ENCODE results near the gene CACNA2D1.

CACNA2D1 gene

DNA sequence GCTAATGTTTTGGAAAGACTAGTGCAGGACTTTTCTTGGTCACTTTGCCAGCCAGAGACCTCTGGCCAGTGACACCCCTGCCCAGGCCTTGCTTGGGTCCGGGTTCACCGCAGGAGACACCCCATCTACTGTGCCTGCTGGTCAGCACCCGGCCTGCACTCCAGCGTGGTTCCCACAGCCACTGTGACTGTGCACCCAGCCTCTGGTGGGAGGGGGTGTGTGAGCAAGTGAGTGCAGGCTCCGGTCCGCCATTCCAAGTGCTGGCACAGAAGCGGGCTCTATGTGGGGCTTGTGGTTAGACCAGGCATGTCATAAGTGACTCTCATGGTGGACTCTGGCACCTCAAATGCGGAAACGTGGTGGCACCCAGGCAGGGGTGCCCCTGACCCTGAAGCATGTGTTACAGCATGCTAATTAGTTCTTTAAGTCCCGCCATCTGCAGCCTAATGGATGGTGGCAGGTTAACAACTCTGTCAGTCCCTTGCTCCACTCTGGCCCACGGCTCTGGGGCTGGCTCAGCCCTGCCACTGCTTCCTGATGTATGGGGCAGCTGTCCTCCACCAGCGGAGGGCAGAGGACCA lies 361.8 kb downstream of the CACNA2D1 start:
- no peak for DNase-seq

DNA sequence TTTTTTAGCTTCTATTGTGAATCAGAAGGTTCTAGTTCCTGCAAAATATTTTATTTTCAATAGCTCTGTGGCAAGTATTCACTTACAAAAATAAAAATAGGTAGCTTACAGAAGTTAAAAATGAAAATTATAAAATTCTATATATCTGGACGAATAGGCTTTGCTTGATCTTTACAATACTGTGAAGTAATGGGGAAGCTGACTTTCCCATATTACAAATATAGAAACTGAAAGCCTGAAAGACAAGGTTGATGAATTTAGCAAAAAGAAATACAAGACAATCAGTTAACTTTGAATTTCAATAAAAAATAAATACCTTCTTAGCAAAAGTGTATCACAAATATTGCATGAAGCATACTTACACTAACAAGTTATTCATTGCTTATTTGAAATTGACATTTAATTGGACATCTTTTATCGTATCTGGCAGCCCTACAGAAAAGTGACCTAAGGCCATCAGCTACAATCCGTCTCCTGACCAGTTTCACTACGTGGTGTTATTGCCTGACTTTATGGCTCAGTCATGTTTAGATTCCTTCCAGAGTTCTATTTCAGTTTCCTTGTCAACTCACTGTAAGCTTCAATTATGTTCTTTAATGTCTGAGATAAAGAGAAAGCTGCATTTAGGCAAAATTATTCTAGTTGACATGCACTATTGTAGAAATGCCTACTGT lies 363.2 kb downstream of the CACNA2D1 start:
- DNase-seq = no peak

DNA sequence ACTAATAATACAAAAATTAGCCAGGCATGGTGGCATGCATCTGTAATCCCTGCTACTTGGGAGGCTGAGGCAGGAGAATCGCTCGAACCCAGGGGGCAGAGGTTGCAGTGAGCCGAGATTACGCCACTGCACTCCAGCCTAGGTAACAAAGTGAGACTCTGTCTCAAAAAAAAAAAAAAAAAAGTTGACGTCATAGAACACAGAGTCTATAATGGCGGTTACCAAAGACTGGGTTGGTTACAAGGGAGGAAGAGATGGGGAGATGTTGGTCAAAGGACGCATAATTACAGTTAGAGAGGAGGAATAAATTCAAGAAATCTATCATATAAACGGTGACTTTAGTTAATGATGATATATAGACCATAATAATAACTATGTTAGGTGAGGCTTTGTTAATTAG lies 364.1 kb downstream of the CACNA2D1 start:
- no peak for DNase-seq

DNA sequence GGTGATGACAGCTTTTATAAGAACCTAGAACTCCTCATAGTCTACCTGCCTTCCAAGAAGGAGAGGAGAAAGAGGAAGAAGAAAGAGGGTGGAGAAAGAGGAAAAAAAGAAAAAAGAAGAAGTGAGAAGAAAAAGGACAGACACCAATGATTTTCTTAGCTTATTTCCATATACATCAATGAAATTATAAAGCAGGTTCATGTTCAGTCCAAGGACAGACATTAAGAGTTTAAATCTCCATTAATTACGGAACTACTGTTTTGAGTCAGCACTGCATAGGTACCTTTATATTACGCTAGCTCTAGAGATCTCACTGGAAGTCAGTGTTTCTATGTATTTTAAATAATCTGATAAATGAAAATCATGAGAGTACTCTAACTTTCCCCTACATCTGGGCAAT lies 364.8 kb downstream of the CACNA2D1 start:
- no peak for DNase-seq

DNA sequence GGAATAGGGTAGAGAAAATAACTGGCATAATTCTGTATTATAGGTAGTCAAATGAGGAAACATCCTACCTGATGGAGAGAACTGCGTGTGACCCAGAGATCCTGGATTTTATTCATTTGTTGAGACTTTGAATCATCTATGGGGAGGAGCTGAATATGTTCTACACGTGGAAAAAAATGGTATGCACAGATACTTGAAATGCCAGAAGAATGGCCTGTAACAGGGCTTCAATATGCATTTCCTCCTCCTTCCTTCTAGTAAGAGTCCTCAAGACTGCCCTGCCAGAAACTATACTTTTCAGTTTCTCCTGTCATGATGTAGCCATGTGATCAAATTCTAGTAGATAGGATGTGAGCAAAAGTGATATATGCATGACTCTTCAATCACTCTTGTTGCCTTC lies 372.1 kb downstream of the CACNA2D1 start:
- no peak for DNase-seq

DNA sequence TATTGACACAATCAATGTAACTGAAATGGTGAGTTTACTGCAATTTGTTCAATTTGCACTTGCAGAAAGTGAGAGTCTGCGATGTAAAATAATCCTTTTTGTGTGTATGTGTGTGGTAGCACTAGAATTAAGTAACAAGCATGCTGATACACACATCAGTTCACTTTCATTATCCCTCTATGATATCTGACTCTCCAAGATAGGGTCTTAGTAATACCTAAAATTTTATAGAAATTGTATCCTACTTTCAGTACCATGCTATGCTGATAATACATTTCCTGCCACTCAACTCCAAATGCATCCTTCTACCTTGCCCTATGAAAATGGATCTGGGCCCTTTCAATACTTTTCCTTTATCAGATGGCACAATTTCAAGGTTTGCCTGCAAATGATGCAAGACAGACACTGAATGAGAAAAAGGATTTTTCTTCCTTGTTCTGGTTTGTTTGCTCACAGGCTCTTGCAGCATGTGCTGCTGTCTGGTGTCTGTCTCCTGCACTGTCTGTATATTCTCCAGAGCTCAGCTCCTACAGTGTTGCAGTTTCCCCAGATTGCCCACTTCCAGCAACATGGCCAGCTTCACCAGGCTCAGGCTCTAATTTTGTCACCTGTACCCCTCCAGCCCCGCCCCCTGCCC lies 375.8 kb downstream of the CACNA2D1 start:
- DNase-seq = no peak

DNA sequence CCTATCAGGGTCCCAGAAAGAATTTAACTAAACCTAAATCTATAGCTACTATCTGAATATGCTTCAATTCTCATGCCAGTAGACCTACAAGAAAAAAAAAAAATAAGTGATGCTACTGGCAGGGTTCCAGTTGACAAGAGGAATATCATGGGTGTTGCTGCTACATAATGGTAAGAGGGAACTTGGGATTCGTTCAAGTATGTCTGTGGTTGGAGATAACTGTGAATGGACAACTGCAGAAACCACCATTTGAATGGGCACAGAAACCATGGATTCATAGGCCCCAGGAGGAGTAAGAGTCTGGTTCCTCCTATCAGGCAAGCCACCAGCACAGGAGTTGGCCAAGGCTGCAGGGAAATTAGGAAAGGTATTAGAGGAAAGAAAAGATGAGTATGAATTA lies 386.1 kb downstream of the CACNA2D1 start:
- no peak for DNase-seq

DNA sequence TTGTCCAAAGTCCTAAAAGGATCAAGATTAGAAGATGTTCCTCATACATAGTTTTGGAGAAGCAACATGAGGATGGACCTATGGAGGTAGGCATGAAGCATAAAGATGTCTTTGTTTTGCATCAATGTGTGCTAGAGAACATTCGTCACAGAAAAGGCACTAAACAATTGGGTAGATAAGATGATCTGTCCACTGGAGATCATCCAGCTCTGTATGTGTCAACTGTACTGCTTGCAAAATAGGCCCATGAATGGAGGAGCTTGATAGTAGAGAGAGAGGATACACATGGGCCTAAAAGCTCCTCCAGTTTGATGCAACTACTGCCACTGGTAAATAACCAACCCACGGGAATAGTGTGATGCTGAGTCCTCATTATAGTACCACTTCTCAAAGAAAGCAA lies 387.3 kb downstream of the CACNA2D1 start:
- no peak for DNase-seq

DNA sequence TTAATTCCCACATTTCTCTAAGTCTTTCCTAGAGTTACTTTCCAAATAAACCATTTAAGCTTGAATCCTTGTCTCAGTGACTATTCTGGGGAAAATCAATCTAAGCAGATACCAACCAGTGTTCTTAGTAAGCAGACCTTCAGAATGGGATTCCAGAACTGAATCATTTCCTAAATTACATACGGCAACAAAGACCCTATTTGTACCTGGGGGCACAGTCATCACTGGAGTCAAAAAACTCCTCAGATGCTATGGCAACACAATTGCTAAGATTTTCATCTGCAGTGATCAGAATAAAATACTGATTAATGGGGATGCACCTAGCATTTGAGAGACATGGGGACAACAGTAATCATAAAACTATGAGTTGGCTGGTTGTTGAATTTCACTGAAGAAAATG lies 389.0 kb downstream of the CACNA2D1 start:
- no peak for DNase-seq

DNA sequence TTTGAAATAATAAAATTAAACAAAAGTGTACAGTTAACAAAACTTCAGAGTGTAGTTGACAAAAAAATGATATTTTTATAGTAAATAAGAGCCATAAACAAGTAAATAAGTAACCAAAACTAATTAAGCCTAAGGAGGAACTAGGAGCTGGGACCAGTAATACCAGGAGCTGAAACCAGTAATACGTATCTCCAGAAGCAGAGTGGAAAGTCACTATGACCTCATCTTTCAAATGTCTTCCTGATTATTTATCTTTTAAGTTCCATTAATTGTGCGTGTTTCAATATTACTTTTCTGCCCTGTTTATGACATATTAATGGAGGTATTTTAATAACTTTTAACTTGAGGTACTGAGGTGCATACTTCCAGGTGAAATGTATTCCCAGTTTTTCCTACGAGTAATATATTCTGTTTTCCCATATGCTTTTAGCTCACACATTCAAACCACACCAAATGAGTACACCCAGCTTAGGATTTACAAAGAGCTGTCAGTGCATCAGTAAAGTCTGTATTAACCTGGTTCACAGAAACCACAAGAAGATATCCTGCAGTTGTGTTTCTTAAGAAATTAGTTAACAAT lies 390.0 kb downstream of the CACNA2D1 start:
- DNase-seq = no peak

DNA sequence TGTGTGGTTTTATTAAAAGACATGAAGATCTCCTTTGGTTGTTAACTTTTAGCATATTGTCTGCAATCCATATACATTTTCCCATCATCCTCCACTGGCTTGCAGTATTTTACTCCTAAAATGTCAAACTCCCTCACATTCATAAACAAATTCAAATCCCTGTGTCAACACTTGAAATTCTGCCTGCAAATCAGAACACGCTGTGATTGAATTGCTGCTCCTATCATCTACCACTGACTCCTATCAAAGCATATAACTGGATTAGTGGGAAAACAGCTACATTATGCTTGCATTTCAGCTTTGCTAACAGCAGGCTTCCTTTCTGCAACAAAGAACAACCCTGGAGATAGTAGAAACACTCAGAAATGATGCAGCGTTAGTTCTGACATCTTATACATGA lies 392.0 kb downstream of the CACNA2D1 start:
- no peak for DNase-seq

DNA sequence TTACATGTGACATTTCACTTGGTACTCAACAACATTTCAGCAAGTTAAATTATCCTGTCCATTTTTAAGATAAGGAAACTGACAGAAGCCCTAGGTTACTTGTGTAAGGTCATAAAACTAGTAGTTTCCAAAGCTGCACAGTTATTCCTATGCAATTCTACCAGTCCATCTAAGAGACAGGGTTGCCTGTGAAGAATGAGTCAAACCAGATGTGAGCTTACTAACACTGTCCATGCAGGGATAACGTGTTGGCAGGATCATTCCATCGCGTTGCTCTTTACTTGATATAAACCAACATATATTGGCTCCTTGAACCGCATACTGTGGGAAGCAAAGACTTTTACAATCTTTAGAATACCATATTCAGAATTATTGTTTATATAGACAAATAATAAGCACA lies 392.8 kb downstream of the CACNA2D1 start:
- no peak for DNase-seq

DNA sequence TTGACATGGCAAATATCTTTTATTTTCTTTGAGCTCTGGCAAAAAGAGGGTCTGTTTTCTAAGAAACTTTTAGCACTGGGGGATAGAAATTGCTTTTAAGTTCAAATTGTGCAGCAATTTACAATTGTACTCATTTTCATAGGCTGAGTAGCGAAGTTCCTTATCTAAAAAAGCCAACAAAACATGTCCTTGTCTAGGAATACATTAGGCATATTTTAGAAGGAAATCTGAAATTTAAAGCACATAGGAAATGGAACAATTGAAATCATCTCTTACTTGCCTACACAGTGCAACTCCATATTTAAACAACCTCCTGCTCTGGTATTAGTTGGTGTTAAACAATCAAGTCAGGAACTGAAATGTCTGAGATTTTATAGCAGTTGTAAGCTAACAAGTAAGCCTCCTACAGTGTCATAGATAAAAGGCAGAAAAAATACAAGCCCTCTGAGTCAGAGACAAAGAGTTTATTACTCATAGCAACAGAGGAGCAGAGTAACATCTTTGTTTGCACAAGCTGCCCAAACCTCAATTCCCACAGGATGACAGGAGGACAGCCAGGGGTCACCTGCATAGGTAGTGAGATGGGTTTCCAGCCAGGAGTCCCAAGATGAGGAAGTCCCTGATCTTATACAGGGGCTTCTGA lies 393.6 kb downstream of the CACNA2D1 start:
- no peak for DNase-seq

DNA sequence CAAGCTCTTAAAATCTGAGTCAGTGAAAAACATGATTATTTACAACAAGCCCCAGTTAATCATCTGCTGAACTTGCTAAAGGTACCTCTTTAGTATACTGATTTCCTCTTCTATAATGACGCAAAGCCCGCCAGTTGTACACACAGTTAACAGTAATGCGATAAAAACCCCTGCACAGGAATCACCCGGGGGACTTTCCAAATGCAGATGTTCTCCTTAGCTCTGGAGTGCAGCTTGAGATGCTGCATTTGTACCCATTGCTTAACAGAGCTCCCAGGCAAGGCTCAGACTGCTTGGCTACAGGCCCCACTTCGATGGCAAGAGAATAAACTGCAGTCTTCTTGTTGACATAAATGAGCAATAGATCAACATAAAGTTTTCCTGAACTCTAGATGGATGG lies 394.1 kb downstream of the CACNA2D1 start:
- DNase-seq = no peak

DNA sequence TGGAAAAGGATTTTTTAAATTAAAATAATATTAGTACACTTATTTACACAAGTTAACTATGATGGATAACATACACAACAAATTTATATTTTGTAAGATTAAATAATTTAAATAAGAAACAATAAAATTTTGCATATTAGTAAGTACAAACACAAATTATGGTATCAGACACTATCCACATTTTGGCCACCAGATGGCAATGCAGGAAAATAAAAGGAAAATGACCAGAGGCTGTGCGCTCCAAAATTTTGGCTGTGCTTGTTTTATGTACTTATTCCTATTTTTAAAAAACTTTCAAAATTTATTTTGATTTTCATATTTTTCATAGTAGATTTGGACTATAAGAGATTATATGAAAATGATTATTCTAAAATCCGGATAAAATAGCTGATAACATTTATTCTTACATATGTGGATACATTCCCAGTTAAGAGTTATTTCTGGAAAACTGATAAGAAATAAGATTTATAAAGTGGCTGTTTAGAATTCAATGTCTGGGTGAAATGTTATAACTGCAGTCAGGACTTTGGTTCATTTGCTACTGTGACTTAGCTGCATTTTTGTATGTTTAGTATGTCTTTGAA lies 399.0 kb downstream of the CACNA2D1 start:
- DNase-seq = peak; percentile 7

DNA sequence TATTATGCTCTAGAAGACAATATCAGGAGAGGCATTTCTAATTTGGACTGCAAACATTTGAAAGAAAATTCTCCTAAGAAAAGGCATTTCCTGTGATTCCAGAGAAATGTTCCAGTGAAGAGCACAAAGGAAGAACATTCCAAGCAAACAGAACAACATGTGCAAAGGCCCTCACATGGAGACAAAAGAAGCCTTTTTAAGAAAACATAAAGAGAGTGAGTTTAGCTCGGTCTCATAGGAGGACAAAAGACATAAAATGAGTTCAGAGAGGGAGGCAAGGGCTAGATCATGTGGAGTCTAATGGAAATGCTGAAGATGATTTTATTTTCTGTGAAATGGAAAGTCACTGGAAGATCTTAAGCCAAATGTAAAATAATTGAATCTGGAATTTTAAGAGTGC lies 404.0 kb downstream of the CACNA2D1 start:
- DNase-seq = no peak

DNA sequence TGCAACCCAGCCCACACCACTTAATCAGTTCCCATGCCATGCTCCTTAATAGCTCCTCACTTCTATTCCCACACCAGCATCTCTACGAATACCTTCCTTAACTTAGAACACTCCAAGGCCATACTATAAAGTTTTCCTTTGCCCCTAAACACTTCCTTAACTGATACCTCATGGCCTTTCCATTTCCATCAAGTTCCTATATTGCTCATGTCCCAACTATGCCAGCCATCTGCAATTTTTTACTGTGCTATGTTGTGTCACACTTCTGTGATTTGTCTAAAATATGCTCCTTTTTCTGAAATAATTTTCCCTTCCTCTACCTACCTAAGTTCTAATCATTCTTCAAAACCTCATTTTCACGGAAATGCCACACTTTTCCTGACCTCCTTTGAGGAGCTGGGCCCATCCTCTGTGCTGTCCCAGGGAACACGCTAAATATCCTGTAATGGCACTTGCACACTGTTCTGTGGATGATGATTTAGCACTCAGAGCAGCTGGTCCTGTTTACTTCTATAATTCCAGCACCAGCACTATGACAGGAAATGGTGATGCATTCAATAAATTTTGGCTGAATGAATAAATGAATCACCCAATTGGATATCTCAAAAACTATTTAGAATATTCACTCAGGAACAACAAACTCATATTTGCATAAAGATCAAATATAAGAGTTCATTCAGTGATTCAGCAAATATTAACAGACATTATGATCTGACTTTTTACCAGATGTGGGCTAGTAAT lies 407.3 kb downstream of the CACNA2D1 start:
- no peak for DNase-seq

DNA sequence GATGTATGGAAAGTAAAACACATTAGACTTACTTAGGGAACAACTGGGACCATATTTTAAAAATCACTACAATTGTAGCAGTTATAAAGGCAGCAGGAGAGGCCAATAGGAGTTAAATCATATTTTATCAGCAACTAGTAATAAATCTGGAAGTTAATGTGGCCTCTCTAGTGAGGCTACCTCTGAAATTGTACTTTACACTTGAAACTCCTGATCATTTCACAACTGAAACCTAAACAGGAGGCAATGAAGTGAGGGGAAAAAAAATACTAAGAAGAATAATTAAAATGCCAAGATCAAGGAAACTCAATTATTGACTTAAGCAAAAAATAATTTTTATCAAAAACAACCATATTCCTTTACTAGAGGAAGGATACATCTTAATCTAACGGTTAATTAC lies 408.1 kb downstream of the CACNA2D1 start:
- DNase-seq = no peak

DNA sequence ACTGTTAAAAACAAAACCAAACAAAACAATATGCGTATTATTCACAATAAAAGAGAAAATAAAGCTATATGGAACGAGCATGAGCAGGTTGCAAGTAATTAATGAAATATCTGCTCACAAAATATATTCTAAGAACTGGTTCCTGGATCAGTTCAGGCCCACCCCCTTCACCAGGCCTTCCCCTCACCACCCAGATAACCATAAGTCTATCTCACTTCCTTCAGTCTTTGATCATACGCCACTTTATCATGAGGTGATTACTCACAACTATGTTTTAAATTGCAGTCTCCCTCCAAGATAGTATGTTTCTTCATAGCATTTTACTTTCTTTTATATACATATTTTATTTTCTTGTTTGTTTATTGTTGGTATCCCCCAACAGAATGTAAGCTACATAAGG lies 410.7 kb downstream of the CACNA2D1 start:
- DNase-seq = no peak

DNA sequence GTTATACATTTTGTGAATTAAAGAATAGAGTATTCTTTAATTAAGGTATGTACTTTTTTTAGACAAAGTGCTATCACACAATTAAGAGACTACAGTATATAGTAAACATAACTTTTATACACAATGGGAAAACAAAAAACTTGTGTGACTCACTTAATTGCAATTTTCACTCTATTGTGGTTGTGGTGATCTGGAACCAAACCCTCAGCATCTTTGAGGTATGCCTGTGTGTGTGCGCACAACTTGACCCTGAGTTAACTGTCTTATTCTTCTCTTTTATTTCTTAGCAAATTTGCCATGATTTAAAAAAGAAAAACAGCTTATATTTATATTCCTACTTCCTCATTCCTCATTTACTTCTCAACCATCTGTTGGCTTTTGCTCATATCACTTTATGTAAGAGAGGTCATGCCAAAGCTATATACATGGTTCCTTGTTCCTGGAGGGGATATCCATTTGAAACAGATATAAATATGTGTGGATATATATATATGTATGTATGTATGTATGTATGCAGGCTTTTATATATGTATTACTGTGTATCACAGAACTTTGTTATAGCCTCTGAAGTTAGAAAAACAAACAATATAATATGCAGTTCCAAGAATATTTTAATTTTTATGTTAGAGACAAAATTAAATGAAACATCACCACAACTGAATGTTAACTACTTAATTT lies 414.2 kb downstream of the CACNA2D1 start:
- DNase-seq = no peak

DNA sequence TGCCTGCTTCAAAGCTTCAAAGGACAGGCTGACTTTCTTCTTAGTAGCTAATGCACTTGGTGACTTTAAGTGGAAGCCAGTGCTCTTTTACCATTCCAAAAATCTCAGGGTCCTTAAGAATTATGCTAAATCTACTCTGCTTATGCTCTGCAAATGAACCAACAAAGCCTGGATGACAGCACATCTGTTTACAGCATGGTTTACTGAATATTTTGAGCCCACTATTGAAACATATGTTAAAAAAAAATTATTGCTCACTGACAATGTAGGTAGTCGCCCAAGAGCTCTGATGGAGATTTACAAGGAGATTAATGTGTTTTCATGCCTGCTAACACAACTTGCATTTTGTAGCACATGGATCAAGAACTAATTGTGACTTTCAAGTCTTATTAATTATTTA lies 415.5 kb downstream of the CACNA2D1 start:
- no peak for DNase-seq

DNA sequence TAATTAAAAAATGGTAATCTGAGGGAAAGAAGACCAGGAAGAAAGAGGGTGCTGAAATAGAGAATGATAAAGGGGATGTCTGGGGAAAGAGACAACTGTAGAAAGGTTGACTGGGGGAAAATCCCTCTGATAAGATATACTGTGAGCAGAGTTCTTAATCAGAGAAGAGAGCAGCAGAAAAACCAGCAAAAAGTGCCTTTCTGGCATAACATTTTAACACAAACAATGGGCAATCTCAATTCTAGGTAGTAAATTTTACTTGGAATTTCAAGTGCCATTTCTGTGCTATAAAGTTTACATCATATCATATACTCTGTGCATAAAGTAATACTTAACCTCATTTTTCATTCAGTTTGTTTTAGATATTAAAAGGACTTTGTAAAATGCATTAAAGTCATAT lies 421.9 kb downstream of the CACNA2D1 start:
- DNase-seq = no peak
